HG03039 (cell line): ENCODE data around the gene ZNF536.
"Not testable (repeated sequence)": the region's sequence is repeated elsewhere in the genome, so short reads cannot be mapped to it uniquely, and the experiment has no call there.

Experiments
- ATAC-seq: cut with Tn5 transposase; IDR thresholded peaks from one replicate; pipeline ENCODE4 v1.9.1; 2021; ENCODE audit warnings: mild to moderate bottlenecking, moderate library complexity; ENCODE audit not compliant: unreplicated experiment

The ZNF536 gene

DNA sequence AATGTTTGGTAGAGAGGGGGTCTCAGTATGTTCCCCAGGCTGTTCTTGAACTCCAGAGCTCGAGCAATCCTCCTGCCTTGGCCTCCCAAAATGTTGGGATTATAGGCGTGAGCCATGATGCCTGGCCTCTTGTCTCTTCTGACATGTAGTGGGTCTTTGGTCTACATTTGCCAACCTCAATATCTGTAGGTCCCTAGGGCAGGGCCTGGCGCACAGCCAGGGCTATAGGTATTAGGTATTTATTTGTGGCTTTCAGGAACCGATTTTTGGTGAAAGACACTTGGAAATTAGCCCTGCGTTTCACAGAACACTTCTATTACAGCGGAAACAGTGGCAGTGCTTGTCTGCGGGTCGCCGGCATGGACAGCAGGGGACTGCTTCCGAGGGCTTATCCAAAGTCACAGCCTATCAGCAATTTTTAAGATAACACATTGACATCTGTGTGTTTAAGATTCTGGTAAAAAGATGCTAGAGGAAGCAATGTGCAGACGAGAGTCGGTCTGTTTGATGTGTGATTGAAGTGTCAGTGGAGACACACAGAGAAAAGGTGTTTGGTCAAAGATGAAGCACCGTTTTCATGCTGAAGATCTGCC is 14.5 kb downstream of the ZNF536 start:
- no peak for ATAC-seq

GRCh38 chr19:30387311-30388115 is 15.3 kb downstream of the ZNF536 start:
- ATAC-seq, result no peak

GRCh38 chr19:30388327-30388726 is 16.1 kb downstream of the ZNF536 start:
- no peak for ATAC-seq

DNA sequence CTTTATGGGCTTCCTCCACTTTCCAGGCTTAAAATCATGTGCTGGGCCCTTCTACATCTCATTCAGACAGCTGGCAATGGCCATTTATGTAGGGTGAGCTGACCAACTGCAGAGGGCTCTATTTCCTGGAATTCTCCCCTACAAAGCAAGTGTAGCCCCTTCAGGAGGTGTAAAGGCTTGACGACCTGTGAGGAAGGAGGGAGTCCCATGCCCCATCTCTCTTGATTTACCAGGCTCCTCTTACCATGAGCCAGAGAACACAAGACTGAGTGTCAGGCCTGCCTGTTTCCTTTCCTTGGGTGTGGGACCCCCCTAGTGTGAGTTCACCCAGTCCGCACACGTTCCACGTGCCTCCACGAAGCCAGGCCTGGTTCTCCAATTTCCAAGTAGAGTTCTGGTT is 16.6 kb downstream of the ZNF536 start:
- no peak for ATAC-seq

DNA sequence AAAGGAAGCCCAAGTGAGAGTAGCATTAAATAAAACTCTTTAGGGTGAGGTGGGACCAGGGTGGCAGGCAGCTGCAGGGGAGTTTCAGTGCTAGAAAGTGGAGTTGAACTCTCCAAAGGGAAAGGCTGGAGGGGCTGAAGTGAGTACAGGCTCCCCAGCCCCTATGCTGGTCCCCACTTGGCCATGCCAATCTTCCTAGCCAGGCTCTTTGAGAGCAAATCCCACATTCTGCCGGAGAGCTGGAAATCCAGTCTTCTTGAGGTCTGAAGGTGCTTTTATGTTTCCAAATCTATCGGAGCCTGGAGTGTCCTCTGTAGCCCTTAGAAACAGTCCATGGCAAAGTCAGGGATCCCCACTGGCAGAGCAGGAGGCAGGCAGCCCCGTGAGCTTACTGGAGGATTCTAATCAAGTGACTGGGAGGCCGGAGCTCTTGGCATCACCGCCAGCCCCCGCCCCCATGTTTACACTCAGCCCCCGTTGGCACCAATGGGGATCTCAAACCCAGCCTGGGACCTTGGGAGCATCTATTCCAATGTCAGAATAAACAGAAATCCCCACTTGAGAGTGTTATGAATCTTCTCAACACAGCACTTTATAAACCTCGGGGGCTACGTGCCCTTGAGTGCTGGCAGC is 18.3 kb downstream of the ZNF536 start:
- ATAC-seq, result no peak

DNA sequence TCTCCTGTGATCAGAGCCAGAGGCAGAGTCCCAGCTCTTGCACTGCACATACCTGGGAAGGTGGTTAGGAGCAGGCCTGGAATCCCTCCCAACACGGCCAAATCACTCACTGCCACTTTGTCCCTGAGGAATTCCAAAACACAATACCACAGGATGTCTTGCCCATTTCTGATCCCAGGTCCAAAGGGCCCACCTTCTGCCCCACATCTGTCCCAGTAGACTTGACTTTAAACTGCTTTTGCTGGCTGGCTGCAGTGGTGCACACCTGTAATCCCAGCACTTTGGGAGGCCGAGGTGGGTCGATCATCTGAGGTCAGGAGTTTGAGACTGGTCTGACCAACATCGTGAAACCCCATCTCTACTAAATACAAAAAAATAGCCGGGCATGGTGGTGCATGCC is 18.9 kb downstream of the ZNF536 start:
- no peak for ATAC-seq

- ATAC-seq, result no peak
Measured at GRCh38 chr19:30391554-30392551, 19.7 kb downstream of the ZNF536 start.

GRCh38 chr19:30393046-30393445 is 20.9 kb downstream of the ZNF536 start:
- no peak for ATAC-seq

- no peak for ATAC-seq
Measured at GRCh38 chr19:30393729-30394480, 21.7 kb downstream of the ZNF536 start.

DNA sequence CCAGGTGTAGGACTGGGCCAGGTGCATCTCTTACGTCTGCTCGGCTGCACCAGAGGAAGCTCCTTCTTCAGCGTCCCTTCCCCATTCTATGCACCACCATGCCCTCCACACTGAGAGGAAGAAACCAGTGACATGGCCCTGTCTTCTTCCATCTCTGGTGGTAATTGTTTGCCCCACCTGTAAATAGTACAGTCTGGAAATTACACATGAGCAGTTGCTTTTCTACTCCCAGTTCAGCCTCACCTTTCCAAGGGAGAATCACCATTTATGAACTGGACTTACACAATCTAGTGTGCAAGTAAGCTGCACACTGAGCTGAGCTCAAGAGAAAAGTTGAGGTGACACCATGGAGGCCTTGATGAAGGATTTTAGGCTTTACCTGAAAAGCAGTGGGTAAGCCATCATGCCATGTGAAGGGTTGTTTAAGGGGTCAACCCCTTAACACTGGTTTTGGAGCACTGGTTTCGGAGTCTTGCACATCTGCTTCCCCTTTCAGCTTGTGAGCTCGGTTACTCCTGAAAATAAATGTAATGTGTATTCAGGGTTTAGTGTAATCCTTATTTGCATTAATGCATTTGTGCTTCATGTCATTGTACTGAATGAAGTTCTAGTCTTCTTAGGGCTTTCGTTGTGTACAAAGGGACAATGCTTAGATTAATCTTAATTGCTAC is 22.4 kb downstream of the ZNF536 start:
- ATAC-seq, result no peak

DNA sequence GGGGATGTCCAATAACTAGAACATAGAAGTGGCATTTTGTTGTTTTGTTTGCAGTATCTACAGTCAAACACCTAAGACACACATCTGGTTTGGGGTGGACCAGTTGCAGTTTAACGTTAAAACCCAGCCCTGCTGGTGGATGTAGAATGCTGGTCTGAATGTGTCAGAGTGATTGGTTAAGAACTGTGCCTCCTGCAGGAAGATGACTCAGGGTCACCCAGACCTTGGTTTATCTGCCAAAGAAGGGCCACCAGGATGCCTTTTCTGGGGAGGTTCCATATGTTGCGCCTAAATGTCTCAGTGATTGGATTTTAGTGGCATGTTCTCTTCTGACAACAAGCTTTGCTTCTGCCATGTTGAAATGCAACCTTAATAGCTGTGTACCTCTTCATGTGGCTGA is 23.1 kb downstream of the ZNF536 start:
- ATAC-seq, result no peak

DNA sequence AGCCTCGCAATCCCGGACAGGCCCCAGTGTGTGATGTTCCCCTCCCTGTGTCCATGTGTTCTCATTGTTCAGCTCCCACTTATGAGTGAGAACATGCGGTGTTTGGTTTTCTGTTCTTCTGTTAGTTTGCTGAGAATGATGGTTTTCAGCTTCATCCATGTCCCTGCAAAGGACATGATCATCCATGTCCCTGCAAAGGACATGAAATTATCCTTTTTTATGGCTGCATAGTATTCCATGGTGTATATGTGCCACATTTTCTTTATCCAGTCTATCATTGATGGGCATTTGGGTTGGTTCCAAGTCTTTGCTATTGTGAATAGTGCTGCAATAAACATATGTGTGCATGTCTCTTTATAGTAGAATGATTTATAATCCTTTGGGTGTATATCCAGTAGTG is 26.4 kb downstream of the ZNF536 start:
- ATAC-seq, result not testable (repeated sequence)

DNA sequence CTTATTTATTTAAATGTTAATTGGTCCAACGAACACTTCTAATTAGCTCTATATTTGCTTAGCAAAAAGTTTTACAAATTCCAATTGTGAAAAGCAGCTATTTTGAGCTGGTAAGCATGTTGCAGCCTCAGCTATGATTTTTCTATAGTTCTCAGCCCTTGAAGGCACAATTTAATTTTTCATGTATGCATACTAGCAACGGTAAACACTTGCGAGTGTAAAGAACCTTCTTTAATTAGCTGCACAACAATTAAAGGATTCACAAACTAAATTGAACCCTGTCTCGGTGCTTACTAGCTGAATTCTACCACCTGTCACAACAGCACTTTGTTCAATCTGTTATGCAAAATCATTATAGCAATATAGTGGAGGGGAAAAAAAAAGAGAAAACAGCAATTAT is 29.8 kb downstream of the ZNF536 start:
- no peak for ATAC-seq

DNA sequence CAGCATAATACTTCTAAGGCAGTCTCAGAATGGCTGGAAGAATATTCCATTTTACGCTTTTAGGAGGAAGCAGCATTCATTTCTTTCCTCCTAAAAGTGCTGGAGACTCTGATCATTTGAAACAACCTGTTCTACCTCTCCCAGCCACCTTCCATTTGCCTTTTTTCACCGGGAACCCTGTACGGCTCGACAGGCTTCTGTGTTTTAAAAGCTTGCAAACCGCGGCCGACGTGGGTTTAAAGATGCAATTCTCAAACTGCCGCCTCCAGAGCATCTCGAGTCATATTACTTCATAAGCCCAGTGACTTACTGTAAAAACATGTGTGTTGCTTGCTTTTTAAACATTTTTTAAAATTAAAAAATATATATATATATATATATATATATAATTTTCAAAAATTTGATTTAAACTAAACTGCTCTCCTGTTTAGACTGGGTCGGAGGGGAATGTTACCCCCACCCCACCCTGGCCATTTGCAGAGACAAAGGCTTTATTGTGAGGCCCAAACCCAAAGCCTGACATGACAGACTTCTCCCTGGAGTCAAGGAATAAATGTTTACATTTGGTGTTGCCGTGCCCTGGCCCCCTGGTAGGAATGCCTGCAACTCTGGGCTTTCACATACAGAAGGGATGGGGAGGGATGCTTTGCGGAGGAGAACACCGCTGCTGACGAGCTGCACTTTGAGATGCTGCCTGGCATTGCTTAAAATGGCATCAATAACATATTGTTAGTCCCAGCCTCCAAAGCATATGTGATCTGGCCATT is 30.4 kb downstream of the ZNF536 start:
- ATAC-seq, result no peak

- ATAC-seq, result no peak
Measured at GRCh38 chr19:30403203-30403985, 31.2 kb downstream of the ZNF536 start.

GRCh38 chr19:30406220-30407067 is 34.3 kb downstream of the ZNF536 start:
- no peak for ATAC-seq

GRCh38 chr19:30407068-30407709 is 35.0 kb downstream of the ZNF536 start:
- ATAC-seq, result no peak
